SK-N-SH (cell line): ENCODE results near the gene NCBP3. TPM values are rescaled to one million over a fixed set of nuclear protein-coding genes. Genes with fewer than 3 reads are reported as not detected.

Experiments used
- CTCF ChIA-PET: fragments of 300-600, 350-600 bp; formaldehyde crosslinking; extraction: SDS; loops from one replicate; lab custom pipeline; 2021; lab: Yijun Ruan, JAX
- POLR2A ChIA-PET: fragments of 350-600 bp; sonication (Branson Sonifier 250); formaldehyde crosslinking; extraction: SDS; loops from one replicate; lab custom pipeline; 2020; ENCODE audit warnings: antibody characterized with exemption, inconsistent platforms; lab: Yijun Ruan, JAX
- DNase-seq: peaks from one replicate; pipeline ENCODE4 v3.0.0; 2012
- H2AFZ ChIP-seq: fragments of 200-600 bp; sonication (generic); 2 replicates; pipeline ENCODE4 v1.8.1; 2016; ENCODE audit warnings: antibody characterized with exemption, mild to moderate bottlenecking, low read depth
- H3F3A ChIP-seq: fragments of 200-600 bp; sonication (generic); replicated peaks from 2 replicates; pipeline ENCODE3; 2016; ENCODE audit warnings: antibody characterized with exemption, mild to moderate bottlenecking; ENCODE audit not compliant: insufficient read depth
- H3K27ac ChIP-seq, 2 experiments: fragments of 200-500 bp in 1 of 2; fragments of 200-600 bp in 1 of 2; sonication (Bioruptor generic) in 1 of 2; sonication (generic), shearing (Covaris generic) in 1 of 2; 2 replicates each; pipeline versions ENCODE4 v1.5.1 to v1.6.1; 2014 to 2016; ENCODE audit warnings: low read depth in 2 of 2, inconsistent platforms in 1 of 2, low read length in 1 of 2, mild to moderate bottlenecking in 1 of 2, mixed read lengths in 1 of 2
- H3K27me3 ChIP-seq: fragments of 200-600 bp; sonication (generic), shearing (Covaris generic); 2 replicates; pipeline ENCODE4 v1.6.1; 2016; ENCODE audit warnings: mixed run types; ENCODE audit not compliant: insufficient read depth
- H3K36me3 ChIP-seq, 2 experiments: fragments of 200-500 bp in 1 of 2; fragments of 200-600 bp in 1 of 2; sonication (Bioruptor generic) in 1 of 2; sonication (generic) in 1 of 2; replicated peaks in 1 of 2; 2 replicates each; pipeline versions ENCODE3 to v1.5.1; 2014 to 2016; ENCODE audit warnings: low read length in 1 of 2, mild to moderate bottlenecking in 1 of 2; ENCODE audit not compliant: insufficient read depth in 2 of 2, control insufficient read depth in 1 of 2
- H3K4me1 ChIP-seq, 2 experiments: fragments of 200-500 bp in 1 of 2; fragments of 200-600 bp in 1 of 2; sonication (Bioruptor generic) in 1 of 2; sonication (generic), shearing (Covaris generic) in 1 of 2; 2 replicates each; pipeline versions ENCODE4 v1.5.1 to v1.6.1; 2014 to 2016; ENCODE audit warnings: low read depth in 1 of 2, low read length in 1 of 2, mixed run types in 1 of 2; ENCODE audit not compliant: insufficient read depth in 2 of 2, control insufficient read depth in 1 of 2
- H3K4me2 ChIP-seq: fragments of 200-600 bp; sonication (generic), shearing (Covaris generic); 2 replicates; pipeline ENCODE4 v1.6.1; 2017; ENCODE audit warnings: mixed run types
- H3K4me3 ChIP-seq, 2 experiments: fragments of 200-500 bp in 1 of 2; fragments of 200-600 bp in 1 of 2; sonication (Bioruptor generic) in 1 of 2; sonication (generic), shearing (Covaris generic) in 1 of 2; 2 replicates each; pipeline versions ENCODE4 v1.5.1 to v1.8.1; 2014 to 2016; ENCODE audit warnings: low read depth in 2 of 2, inconsistent platforms in 1 of 2, low read length in 1 of 2, mild to moderate bottlenecking in 1 of 2, mixed read lengths in 1 of 2, moderate library complexity in 1 of 2
- H3K79me2 ChIP-seq: fragments of 200-600 bp; sonication (generic); 2 replicates; pipeline ENCODE4 v1.8.1; 2017; ENCODE audit warnings: mild to moderate bottlenecking; ENCODE audit not compliant: insufficient read depth
- H3K9ac ChIP-seq: fragments of 200-600 bp; sonication (generic); 2 replicates; pipeline ENCODE4 v1.6.1; 2017; ENCODE audit warnings: mixed run types
- H3K9me2 ChIP-seq: fragments of 200-600 bp; sonication (generic); 2 replicates; pipeline ENCODE4 v1.6.1; 2017; ENCODE audit warnings: mixed run types
- H3K9me3 ChIP-seq: fragments of 200-600 bp; sonication (generic); 2 replicates; pipeline ENCODE4 v1.6.1; 2017; ENCODE audit warnings: mixed run types, mild to moderate bottlenecking, moderate library complexity
- H4K20me1 ChIP-seq: fragments of 200-600 bp; sonication (generic); 2 replicates; pipeline ENCODE4 v1.6.1; 2017; ENCODE audit warnings: mild to moderate bottlenecking, mixed run types; ENCODE audit not compliant: insufficient read depth
- CHD2 ChIP-seq: fragments of 150-350 bp; IDR thresholded peaks from 2 replicates; pipeline ENCODE4 v1.6.1; 2018; ENCODE audit warnings: low read length; ENCODE audit not compliant: partially characterized antibody
- ELF1 ChIP-seq: IDR thresholded peaks from 2 replicates; pipeline ENCODE4 v1.4.0; 2012
- EP300 ChIP-seq, 2 experiments: IDR thresholded peaks; 2 replicates each; pipeline versions ENCODE4 v1.4.0 to v1.6.1; 2012; ENCODE audit warnings: borderline replicate concordance in 1 of 2, low read depth in 1 of 2, low read length in 1 of 2
- FOSL2 ChIP-seq: IDR thresholded peaks from 2 replicates; pipeline ENCODE4 v1.4.0; 2012; ENCODE audit warnings: low read depth, mild to moderate bottlenecking, moderate library complexity, borderline replicate concordance
- FOXM1 ChIP-seq: IDR thresholded peaks from 2 replicates; pipeline ENCODE4 v1.4.0; 2012; ENCODE audit warnings: low read depth, mild to moderate bottlenecking
- GABPA ChIP-seq: IDR thresholded peaks from 2 replicates; pipeline ENCODE4 v1.4.0; 2012; ENCODE audit warnings: low read depth, mild to moderate bottlenecking
- JUND ChIP-seq: IDR thresholded peaks from 2 replicates; pipeline ENCODE4 v1.4.0; 2012
- MXI1 ChIP-seq: IDR thresholded peaks from 2 replicates; pipeline ENCODE4 v1.6.1; 2012; ENCODE audit warnings: mild to moderate bottlenecking, low read depth, low read length, improper control_type of control experiment
- NRF1 ChIP-seq: IDR thresholded peaks from 2 replicates; pipeline ENCODE4 v1.6.1; 2012; ENCODE audit warnings: low read depth, mild to moderate bottlenecking, low read length
- PBX3 ChIP-seq: IDR thresholded peaks from 2 replicates; pipeline ENCODE4; 2012
- POLR2AphosphoS5 ChIP-seq: IDR thresholded peaks from 2 replicates; pipeline ENCODE4 v1.6.1; 2012; ENCODE audit warnings: low read depth, low read length
- RAD21 ChIP-seq: IDR thresholded peaks from 2 replicates; pipeline ENCODE4 v1.6.1; 2012; ENCODE audit warnings: mild to moderate bottlenecking, low read length
- RCOR1 ChIP-seq: fragments of 150-350 bp; IDR thresholded peaks from 2 replicates; pipeline ENCODE4 v1.6.1; 2017; ENCODE audit warnings: antibody characterized with exemption, low read length
- RXRA ChIP-seq: IDR thresholded peaks from 2 replicates; pipeline ENCODE4 v1.4.0; 2012; ENCODE audit warnings: low read depth, mild to moderate bottlenecking, borderline replicate concordance
- TAF1 ChIP-seq: IDR thresholded peaks from 2 replicates; pipeline ENCODE4 v1.6.1; 2012; ENCODE audit warnings: low read depth, mild to moderate bottlenecking, low read length, moderate library complexity, borderline replicate concordance
- YY1 ChIP-seq: IDR thresholded peaks from 2 replicates; pipeline ENCODE4 v1.4.0; 2012; ENCODE audit warnings: low read depth, mild to moderate bottlenecking
- WGBS: methylation state at CpG from one replicate; pipeline ENCODE4 v1.1.6; 2017; ENCODE audit warnings: low lambda C conversion rate; 5-methylcytosine and 5-hydroxymethylcytosine counted together
- polyA plus RNA-seq, 3 experiments: library from polyadenylated mRNA; depleted of rRNA; stranded (reverse); fragments of >200 nt; gene quantifications; 2 replicates each; pipeline ENCODE4 v1.2.3, GENCODE V29; 2012
- TF ChIP-seq, protein P1 (sequence below): fragments of 200-600 bp; sonication (generic); IDR thresholded peaks from 2 replicates; pipeline ENCODE4 v1.6.1; 2017; ENCODE audit warnings: antibody characterized with exemption, mild to moderate bottlenecking, moderate library complexity
- TF ChIP-seq, protein P2 (sequence below): IDR thresholded peaks from 2 replicates; pipeline ENCODE4 v1.4.0; 2012; ENCODE audit warnings: low read depth, borderline replicate concordance
- TF ChIP-seq, protein P3 (sequence below): fragments of 150-350 bp; IDR thresholded peaks from 2 replicates; pipeline ENCODE4 v1.6.1; 2017; ENCODE audit warnings: antibody characterized with exemption, low read length, low read depth, borderline replicate concordance

Gene NCBP3
- polyA plus RNA-seq, 1 of the 3 experiments (the other 2 are of a cell fraction), result 6.5 TPM

- Histone ChIP-seq H3K79me2 (no peaks in the 10 kb centered on the region), H3K9ac (no peak overlapping the region), H3K27me3 (no peaks in the 10 kb centered on the region), H3K9me3 (no peaks in the 10 kb centered on the region), H4K20me1 (no peaks in the 10 kb centered on the region), H3K36me3 (peaks cover 0 to 5% of the 10 kb centered on the region in 2 experiments), H3K4me3 (no peak overlapping the region), H3K4me2 (no peak overlapping the region), H3K27ac (peak overlapping the region in 1 of 2 experiments; percentile 73; a peak in 2 of 4 replicates), H3K4me1 (peaks cover 0 to 23% of the 10 kb centered on the region in 2 experiments; a peak in 1 of 4 replicates), H2AFZ (no peak overlapping the region), H3F3A (no peaks in the 10 kb centered on the region), H3K9me2 (no peaks in the 10 kb centered on the region)
- WGBS, result 86% methylated on average over 16 of the region's 25 CpGs
- POLR2A ChIA-PET, result interaction anchor here (1.0 to 1.8 kb wide), 2 partner anchors 11 to 34 kb away, joined by 4 to 9 read pairs; partner anchors contain the start of gene NCBP3
- TF ChIP-seq RXRA (no peak), GABPA (no peak), FOSL2 (no peak), CHD2 (no peak), PBX3 (no peak), JUND (no peak), ELF1 (no peak)
- TF ChIP-seq, protein P1, sequence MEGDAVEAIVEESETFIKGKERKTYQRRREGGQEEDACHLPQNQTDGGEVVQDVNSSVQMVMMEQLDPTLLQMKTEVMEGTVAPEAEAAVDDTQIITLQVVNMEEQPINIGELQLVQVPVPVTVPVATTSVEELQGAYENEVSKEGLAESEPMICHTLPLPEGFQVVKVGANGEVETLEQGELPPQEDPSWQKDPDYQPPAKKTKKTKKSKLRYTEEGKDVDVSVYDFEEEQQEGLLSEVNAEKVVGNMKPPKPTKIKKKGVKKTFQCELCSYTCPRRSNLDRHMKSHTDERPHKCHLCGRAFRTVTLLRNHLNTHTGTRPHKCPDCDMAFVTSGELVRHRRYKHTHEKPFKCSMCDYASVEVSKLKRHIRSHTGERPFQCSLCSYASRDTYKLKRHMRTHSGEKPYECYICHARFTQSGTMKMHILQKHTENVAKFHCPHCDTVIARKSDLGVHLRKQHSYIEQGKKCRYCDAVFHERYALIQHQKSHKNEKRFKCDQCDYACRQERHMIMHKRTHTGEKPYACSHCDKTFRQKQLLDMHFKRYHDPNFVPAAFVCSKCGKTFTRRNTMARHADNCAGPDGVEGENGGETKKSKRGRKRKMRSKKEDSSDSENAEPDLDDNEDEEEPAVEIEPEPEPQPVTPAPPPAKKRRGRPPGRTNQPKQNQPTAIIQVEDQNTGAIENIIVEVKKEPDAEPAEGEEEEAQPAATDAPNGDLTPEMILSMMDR, result no peak
- CTCF ChIA-PET, result interaction anchor here (0.6 to 5.0 kb wide), 10 partner anchors 10 to 451 kb away, joined by 3 to 38 read pairs (median 3); partner anchors contain the start of gene NCBP3
- peak; percentile 70 for DNase-seq
Measured at GRCh38 chr17:3879591-3880417, 33.8 kb upstream of the NCBP3 start.

GRCh38 chr17:3879186-3879585 lies 33.1 kb upstream of the NCBP3 start:
- Histone ChIP-seq H3F3A (no peaks in the 10 kb centered on the region), H3K9ac (no peak overlapping the region), H3K79me2 (no peaks in the 10 kb centered on the region), H3K4me3 (no peak overlapping the region), H3K4me1 (peaks cover 0 to 23% of the 10 kb centered on the region in 2 experiments; a peak in 1 of 4 replicates), H3K27ac (peak overlapping the region in 1 of 2 experiments; percentile 73; a peak in 2 of 4 replicates), H3K9me3 (no peaks in the 10 kb centered on the region), H3K36me3 (peaks cover 0 to 2% of the 10 kb centered on the region in 2 experiments), H2AFZ (no peak overlapping the region), H3K4me2 (no peak overlapping the region), H3K9me2 (no peaks in the 10 kb centered on the region), H4K20me1 (no peaks in the 10 kb centered on the region), H3K27me3 (no peaks in the 10 kb centered on the region)
- ChIA-PET CTCF (interaction anchor here (0.8 to 5.0 kb wide), 7 partner anchors 10 to 186 kb away, joined by 3 to 38 read pairs (median 8); partner anchors contain the start of gene NCBP3), POLR2A (interaction anchor here (1.0 to 1.8 kb wide), 2 partner anchors 11 to 33 kb away, joined by 4 to 9 read pairs; partner anchors contain the start of gene NCBP3)
- DNase-seq, result peak; percentile 85
- WGBS, result 70% methylated on average over 5 of the region's 5 CpGs
- TF ChIP-seq CHD2 (peak; percentile 44), FOSL2 (no peak), MXI1 (peak; percentile 91), FOXM1 (no peak), TAF1 (no peak), EP300 (IDR thresholded peaks at IDR 0.05; ENCODE audit: borderline replicate concordance in 1 of 2, low read depth in 1 of 2, low read length in 1 of 2) (no peak; a peak in 1 of 4 replicates), RXRA (no peak), RCOR1 (0 out of 2 replicates have a peak, but pooled peaks have one; percentile 30), POLR2AphosphoS5 (no peak), YY1 (no peak), PBX3 (no peak), RAD21 (peak; percentile 3; the same call in 1 of the 2 replicates), NRF1 (no peak)
- TF ChIP-seq, protein P2, sequence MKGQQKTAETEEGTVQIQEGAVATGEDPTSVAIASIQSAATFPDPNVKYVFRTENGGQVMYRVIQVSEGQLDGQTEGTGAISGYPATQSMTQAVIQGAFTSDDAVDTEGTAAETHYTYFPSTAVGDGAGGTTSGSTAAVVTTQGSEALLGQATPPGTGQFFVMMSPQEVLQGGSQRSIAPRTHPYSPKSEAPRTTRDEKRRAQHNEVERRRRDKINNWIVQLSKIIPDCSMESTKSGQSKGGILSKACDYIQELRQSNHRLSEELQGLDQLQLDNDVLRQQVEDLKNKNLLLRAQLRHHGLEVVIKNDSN, result no peak
- TF ChIP-seq, protein P3, sequence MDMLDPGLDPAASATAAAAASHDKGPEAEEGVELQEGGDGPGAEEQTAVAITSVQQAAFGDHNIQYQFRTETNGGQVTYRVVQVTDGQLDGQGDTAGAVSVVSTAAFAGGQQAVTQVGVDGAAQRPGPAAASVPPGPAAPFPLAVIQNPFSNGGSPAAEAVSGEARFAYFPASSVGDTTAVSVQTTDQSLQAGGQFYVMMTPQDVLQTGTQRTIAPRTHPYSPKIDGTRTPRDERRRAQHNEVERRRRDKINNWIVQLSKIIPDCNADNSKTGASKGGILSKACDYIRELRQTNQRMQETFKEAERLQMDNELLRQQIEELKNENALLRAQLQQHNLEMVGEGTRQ, result no peak
